ENCODE measurements around the gene P2RY14. TPM values are rescaled to one million over a fixed set of nuclear protein-coding genes. Genes with fewer than 3 reads are reported as not detected.

P2RY14 gene
- total RNA-seq, 3 donors from 2014 or later = 0.20 to 0.26 TPM; not detected in 1

Other genes with a start within 250 kb of the P2RY14 start
- 1 to 10 TPM; 1.1 to 3.3 (median 1.9) TPM for gene MED12L, start 192.9 kb downstream of the P2RY14 start, total RNA-seq
- gene GPR171, start 75.3 kb downstream of the P2RY14 start, total RNA-seq = 10 to 100 TPM; 72.2 to 85.8 (median 75.3) TPM
- gene GPR87, start 38.3 kb upstream of the P2RY14 start, total RNA-seq = 1 to 10 TPM; 2.2 to 3.3 (median 2.7) TPM
- not detected for gene P2RY13, start 51.0 kb upstream of the P2RY14 start, total RNA-seq
- not detected for gene P2RY12, start 106.2 kb upstream of the P2RY14 start, total RNA-seq
- under 1 TPM in 1 of 3 donors, not detected in 2; 0.03 TPM for gene IGSF10, start 182.5 kb upstream of the P2RY14 start, total RNA-seq